ENCODE data around the gene FAM162A. TPM values are rescaled to one million over a fixed set of nuclear protein-coding genes. Genes with fewer than 3 reads are reported as not detected.
A peak's percentile ranks its signal among the peaks of the same experiment; 100 is the strongest.

Gene FAM162A
- total RNA-seq, 1 experiment from 2014 or later = 38.0 TPM

- Mint-ChIP-seq H3K4me1 (ENCODE audit: low read depth, unreplicated experiment) (peaks cover 16% of the 10 kb centered on the region), H3K36me3 (ENCODE audit: insufficient read depth, unreplicated experiment) (peaks cover 8% of the 10 kb centered on the region), H3K9me3 (ENCODE audit: low read depth, unreplicated experiment) (no peaks in the 10 kb centered on the region), H3K27me3 (ENCODE audit: unreplicated experiment) (no peaks in the 10 kb centered on the region), H3K4me3 (ENCODE audit: low read depth, unreplicated experiment) (no peak overlapping the region), H3K27ac (ENCODE audit: unreplicated experiment) (no peak overlapping the region)
- BruUV-seq (replicated peaks) = no TSS peak
- DNase-seq = no peak
- CTCF ChIA-PET = no interaction called here
- intact Hi-C loops (cut with micrococcal nuclease; ENCODE audit: unreplicated experiment) = no loop called here
- no peak for TF ChIP-seq CTCF (IDR thresholded peaks at IDR 0.05; ENCODE audit: unreplicated experiment)
These were observed 26.1 kb downstream of the FAM162A start for GRCh38 chr3:122410111-122410510.

GRCh38 chr3:122410639-122411038 lies 26.7 kb downstream of the FAM162A start:
- Mint-ChIP-seq H3K27me3 (ENCODE audit: unreplicated experiment) (no peaks in the 10 kb centered on the region), H3K4me1 (ENCODE audit: low read depth, unreplicated experiment) (peaks cover 20% of the 10 kb centered on the region), H3K27ac (ENCODE audit: unreplicated experiment) (no peak overlapping the region), H3K9me3 (ENCODE audit: low read depth, unreplicated experiment) (no peaks in the 10 kb centered on the region), H3K4me3 (ENCODE audit: low read depth, unreplicated experiment) (no peak overlapping the region), H3K36me3 (ENCODE audit: insufficient read depth, unreplicated experiment) (peaks cover 13% of the 10 kb centered on the region)
- intact Hi-C loops (cut with micrococcal nuclease; ENCODE audit: unreplicated experiment) = no loop called here
- no peak for TF ChIP-seq CTCF (IDR thresholded peaks at IDR 0.05; ENCODE audit: unreplicated experiment)
- no TSS peak for BruUV-seq (replicated peaks)
- no peak for DNase-seq
- CTCF ChIA-PET = no interaction called here

GRCh38 chr3:122414391-122414790 lies 30.4 kb downstream of the FAM162A start:
- H3K36me3 Mint-ChIP-seq (ENCODE audit: insufficient read depth, unreplicated experiment) = peaks cover 38% of the 10 kb centered on the region
- peak overlapping the region; percentile 94 for H3K4me3 Mint-ChIP-seq (ENCODE audit: low read depth, unreplicated experiment)
- intact Hi-C loops (cut with micrococcal nuclease; ENCODE audit: unreplicated experiment) = no loop called here
- BruUV-seq (replicated peaks) = no TSS peak
- peaks cover 20% of the 10 kb centered on the region for H3K4me1 Mint-ChIP-seq (ENCODE audit: low read depth, unreplicated experiment)
- no peaks in the 10 kb centered on the region for H3K27me3 Mint-ChIP-seq (ENCODE audit: unreplicated experiment)
- no peak for DNase-seq
- peak overlapping the region; percentile 98 for H3K27ac Mint-ChIP-seq (ENCODE audit: unreplicated experiment)
- no peak for TF ChIP-seq CTCF (IDR thresholded peaks at IDR 0.05; ENCODE audit: unreplicated experiment)
- no peaks in the 10 kb centered on the region for H3K9me3 Mint-ChIP-seq (ENCODE audit: low read depth, unreplicated experiment)
- CTCF ChIA-PET = no interaction called here

GRCh38 chr3:122415104-122415744 lies 31.2 kb downstream of the FAM162A start:
- peak; percentile 44 for DNase-seq
- H3K9me3 Mint-ChIP-seq (ENCODE audit: low read depth, unreplicated experiment) = no peaks in the 10 kb centered on the region
- BruUV-seq (replicated peaks) = TSS peak; percentile 69
- intact Hi-C loops (cut with micrococcal nuclease; ENCODE audit: unreplicated experiment) = no loop called here
- H3K27me3 Mint-ChIP-seq (ENCODE audit: unreplicated experiment) = no peaks in the 10 kb centered on the region
- H3K4me1 Mint-ChIP-seq (ENCODE audit: low read depth, unreplicated experiment) = peaks cover 20% of the 10 kb centered on the region
- H3K4me3 Mint-ChIP-seq (ENCODE audit: low read depth, unreplicated experiment) = peak overlapping the region; percentile 94
- peaks cover 42% of the 10 kb centered on the region for H3K36me3 Mint-ChIP-seq (ENCODE audit: insufficient read depth, unreplicated experiment)
- TF ChIP-seq CTCF (IDR thresholded peaks at IDR 0.05; ENCODE audit: unreplicated experiment) = no peak
- H3K27ac Mint-ChIP-seq (ENCODE audit: unreplicated experiment) = peak overlapping the region; percentile 98
- CTCF ChIA-PET = interaction anchor here (0.7 to 1.9 kb wide), 3 partner anchors 22 to 107 kb away, joined by 3 to 11 read pairs (median 6); partner anchors contain the start of genes FAM162A and MIX23
